GM21529 (cell line): Measurements from ENCODE around the gene TOGARAM2.

Experiments
- ATAC-seq: cut with Tn5 transposase; IDR thresholded peaks from one replicate; pipeline ENCODE4 v1.9.1; 2021; ENCODE audit not compliant: unreplicated experiment

TOGARAM2 gene

GRCh38 chr2:28981016-28981441, at the start of gene TOGARAM2:
TOGARAM2 (plus strand) TSS chr2:28981298; CDS start chr2:28994835, 13,537 bp downstream.
- ATAC-seq, result no peak

- no peak for ATAC-seq
Measured at GRCh38 chr2:28934769-28935168, 46.3 kb upstream of the TOGARAM2 start.

GRCh38 chr2:28941008-28941407, 40.1 kb upstream of the TOGARAM2 start:
- no peak for ATAC-seq

- no peak for ATAC-seq
Measured at GRCh38 chr2:28944535-28945248, 36.4 kb upstream of the TOGARAM2 start.

- ATAC-seq, result no peak
Measured at GRCh38 chr2:28948160-28948559, 32.9 kb upstream of the TOGARAM2 start.

- no peak for ATAC-seq
Measured at GRCh38 chr2:28949190-28949589, 31.9 kb upstream of the TOGARAM2 start.

GRCh38 chr2:28949617-28950305, 31.3 kb upstream of the TOGARAM2 start:
- no peak for ATAC-seq

GRCh38 chr2:28950941-28951630, 30.0 kb upstream of the TOGARAM2 start:
- ATAC-seq, result no peak

GRCh38 chr2:28951910-28952835, 28.9 kb upstream of the TOGARAM2 start:
- ATAC-seq, result no peak

- no peak for ATAC-seq
Measured at GRCh38 chr2:28952836-28953211, 28.3 kb upstream of the TOGARAM2 start.

GRCh38 chr2:28955467-28955866, 25.6 kb upstream of the TOGARAM2 start:
- no peak for ATAC-seq

- no peak for ATAC-seq
Measured at GRCh38 chr2:28956415-28956826, 24.7 kb upstream of the TOGARAM2 start.

GRCh38 chr2:28956890-28957289, 24.2 kb upstream of the TOGARAM2 start:
- no peak for ATAC-seq

GRCh38 chr2:28958689-28959088, 22.4 kb upstream of the TOGARAM2 start:
- no peak for ATAC-seq

- ATAC-seq, result no peak
Measured at GRCh38 chr2:28960401-28960800, 20.7 kb upstream of the TOGARAM2 start.

- ATAC-seq, result no peak
Measured at GRCh38 chr2:28962505-28962904, 18.6 kb upstream of the TOGARAM2 start.

- ATAC-seq, result no peak
Measured at GRCh38 chr2:28970464-28971160, 10.5 kb upstream of the TOGARAM2 start.

GRCh38 chr2:28972778-28973335, 8.2 kb upstream of the TOGARAM2 start:
- ATAC-seq, result no peak

- no peak for ATAC-seq
Measured at GRCh38 chr2:28974252-28974651, 6.8 kb upstream of the TOGARAM2 start.

- ATAC-seq, result no peak
Measured at GRCh38 chr2:28975671-28976070, 5.4 kb upstream of the TOGARAM2 start.
